HG02884 (cell line): ENCODE results near the gene LRBA.

Experiments
- ATAC-seq: cut with Tn5 transposase; IDR thresholded peaks from one replicate; pipeline ENCODE4 v1.9.1; 2021; ENCODE audit warnings: mild to moderate bottlenecking, moderate library complexity; ENCODE audit not compliant: unreplicated experiment

Gene LRBA

GRCh38 chr4:150593996-150594395, 421.1 kb downstream of the LRBA start:
- no peak for ATAC-seq

DNA sequence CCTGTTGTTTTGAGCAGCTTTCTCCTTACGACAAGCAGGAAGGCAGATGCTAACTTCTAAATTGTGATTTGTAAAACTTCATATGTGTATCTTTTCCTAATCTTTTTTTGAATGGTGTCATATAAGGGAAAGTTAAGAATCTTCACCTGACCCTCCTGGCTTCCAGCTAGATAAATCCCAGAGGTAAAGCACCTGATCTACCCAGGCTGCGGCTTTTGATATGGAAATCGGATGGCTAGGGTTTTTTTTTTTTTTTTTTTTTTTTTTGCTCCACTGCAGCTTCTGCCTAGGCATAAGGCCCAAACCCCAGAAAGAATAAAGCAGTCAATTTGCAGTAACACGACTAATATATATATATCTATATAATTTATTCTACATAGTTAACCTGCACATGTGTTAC, 423.2 kb downstream of the LRBA start:
- no peak for ATAC-seq

DNA sequence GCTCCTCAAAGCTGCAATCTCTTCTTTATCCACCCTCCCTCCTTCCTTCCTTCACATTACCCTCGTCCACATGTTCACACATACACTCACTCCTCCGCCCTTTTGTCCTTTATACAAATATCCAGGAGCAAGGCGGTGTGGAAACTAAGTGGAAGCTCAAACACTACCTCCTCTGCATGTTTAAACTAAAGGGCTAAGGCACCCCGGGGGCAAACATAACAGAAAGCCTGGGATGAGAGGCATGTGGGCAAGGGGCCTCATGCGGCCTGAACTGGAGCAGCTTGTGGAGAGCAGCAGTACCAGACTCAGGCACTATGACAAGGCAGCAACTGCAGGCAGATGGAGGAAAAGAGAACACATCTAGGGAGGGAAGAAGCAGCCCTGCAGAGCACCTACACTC, 423.7 kb downstream of the LRBA start:
- no peak for ATAC-seq

DNA sequence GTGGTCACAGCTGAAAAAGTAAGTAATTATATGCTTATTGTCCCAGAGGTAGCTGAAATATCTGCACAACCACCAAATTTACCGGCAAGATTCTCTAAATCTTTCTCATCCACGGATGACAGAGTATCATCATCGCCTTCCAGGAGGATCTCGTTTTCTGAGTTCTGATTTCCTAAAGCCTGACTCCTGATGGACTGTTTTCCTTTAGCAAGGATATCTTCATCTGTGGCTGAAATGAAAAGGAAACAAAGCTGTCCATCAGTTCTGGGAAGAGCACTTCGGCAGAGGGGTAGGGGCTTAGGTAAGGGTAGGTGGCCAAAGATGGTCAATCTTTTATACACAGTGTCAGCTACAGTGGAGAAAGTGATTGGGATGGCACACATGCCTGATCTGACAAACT, 424.5 kb downstream of the LRBA start:
- no peak for ATAC-seq

GRCh38 chr4:150589157-150589556, 425.9 kb downstream of the LRBA start:
- no peak for ATAC-seq

DNA sequence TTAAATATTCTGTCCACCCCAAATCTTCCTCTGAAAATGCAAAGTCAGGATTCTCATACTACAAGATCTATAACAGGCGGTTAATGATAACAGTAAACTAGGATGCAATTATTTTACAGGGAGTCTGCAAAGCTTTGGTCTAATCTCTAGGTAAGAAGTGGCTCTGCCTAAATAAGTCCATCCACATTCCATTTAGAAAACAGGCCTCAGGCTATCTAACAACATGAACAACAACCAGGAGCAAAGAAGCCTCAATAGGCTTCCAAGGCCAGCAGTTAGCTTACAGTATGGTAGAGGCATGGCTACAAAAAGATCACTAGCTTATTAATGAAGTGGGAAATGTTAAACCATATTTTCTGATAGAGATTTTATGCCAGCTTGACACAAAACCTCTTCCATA, 426.8 kb downstream of the LRBA start:
- ATAC-seq, result no peak

GRCh38 chr4:150586162-150586810, 428.8 kb downstream of the LRBA start:
- no peak for ATAC-seq

DNA sequence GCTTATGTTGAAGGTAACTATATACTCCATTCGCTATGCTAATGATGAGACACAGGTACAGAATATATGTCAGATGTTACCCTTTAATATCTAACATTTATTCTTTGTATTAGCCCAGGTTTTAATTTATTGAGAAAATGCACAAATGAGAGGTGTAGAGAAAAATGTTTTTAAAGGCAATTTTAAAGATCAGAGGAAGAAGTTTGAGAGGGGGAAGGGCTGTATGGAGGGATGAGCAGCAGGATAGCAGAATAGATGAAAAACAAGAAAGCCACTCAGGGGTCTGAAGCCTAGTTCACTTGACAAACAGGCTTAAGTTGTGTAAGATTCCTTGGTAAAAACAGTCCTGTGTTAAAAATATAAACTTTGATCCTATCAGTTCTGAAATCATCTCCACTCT, 429.5 kb downstream of the LRBA start:
- ATAC-seq, result no peak

- ATAC-seq, result no peak
Measured at GRCh38 chr4:150584111-150584915, 430.8 kb downstream of the LRBA start.

DNA sequence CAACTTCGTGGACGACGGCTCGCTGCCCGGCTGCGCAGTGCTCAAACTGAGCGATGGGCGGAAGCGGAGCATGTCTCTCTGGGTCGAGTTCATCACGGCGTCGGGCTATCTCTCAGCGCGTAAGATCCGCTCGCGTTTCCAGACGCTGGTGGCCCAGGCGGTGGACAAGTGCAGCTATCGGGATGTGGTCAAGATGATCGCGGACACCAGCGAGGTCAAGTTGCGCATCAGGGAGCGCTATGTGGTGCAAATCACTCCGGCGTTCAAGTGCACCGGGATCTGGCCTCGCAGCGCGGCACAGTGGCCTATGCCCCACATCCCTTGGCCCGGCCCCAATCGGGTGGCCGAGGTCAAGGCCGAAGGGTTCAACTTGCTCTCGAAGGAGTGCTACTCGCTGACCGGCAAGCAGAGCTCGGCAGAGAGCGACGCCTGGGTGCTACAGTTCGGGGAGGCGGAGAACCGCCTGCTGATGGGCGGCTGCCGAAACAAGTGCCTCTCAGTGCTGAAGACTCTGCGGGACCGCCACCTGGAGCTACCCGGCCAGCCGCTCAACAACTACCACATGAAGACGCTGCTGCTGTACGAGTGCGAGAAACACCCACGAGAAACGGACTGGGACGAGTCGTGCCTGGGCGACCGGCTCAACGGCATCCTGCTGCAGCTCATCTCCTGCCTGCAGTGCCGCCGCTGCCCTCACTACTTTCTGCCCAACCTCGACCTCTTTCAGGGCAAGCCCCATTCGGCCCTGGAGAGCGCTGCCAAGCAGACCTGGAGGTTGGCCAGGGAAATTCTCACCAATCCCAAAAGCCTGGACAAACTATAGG, 431.6 kb downstream of the LRBA start:
- no peak for ATAC-seq

DNA sequence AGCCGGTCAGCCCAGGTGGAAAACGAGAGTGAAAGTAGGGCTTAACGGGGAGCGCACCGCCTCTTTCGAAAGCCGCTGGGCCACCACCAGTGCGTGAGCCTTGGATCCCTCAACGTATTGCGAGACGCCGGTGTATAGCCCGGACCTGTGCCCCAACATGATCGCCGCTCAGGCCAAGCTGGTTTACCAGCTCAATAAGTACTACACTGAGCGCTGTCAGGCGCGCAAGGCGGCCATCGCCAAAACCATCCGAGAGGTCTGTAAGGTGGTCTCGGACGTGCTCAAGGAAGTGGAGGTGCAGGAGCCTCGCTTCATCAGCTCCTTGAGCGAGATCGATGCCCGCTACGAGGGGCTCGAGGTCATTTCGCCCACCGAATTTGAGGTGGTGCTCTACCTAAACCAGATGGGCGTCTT, 432.2 kb downstream of the LRBA start:
- ATAC-seq, result no peak

DNA sequence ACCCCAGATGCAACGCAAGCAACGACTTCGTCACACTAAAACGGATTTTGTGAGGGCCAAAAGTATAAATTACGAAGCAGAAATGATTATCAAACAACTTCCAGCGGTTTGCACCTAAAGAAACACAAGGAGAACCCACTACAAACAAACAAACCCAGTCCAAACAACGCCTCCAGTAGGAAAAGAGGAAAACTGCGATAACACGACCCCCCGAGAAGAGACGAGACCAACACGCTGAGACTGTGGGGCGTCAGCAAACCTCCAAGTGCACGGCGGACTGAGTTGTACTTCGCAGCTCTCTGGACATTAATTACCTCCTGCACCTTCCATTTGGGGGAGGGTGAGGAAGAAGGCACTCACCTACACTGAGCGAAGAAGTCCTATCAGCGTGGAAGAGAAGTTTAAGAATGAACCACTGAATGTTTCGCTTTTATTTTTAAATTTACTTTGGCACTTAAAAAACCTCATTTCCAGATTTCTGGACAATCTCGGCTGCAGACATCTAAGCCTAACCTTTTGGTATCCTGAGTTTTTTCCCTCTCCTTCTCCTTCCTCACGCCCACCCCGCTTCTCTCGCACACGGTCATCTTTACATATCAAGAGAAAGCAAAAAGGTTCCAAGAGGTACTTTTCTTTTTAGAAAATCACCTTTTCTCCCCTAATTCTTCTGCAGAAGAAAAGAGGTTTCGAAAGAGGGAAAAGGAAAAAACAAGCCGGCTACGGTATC, 432.8 kb downstream of the LRBA start, which contains the start of gene MAB21L2:
Gene MAB21L2, plus strand, starts transcription at position 6 of the 727 bp plus-strand sequence. CDS start 879 bp downstream, outside the sequence.
- ATAC-seq, result no peak

GRCh38 chr4:150581641-150582051, 433.4 kb downstream of the LRBA start:
- ATAC-seq, result no peak

GRCh38 chr4:150581056-150581605, 434.0 kb downstream of the LRBA start:
- ATAC-seq, result no peak

DNA sequence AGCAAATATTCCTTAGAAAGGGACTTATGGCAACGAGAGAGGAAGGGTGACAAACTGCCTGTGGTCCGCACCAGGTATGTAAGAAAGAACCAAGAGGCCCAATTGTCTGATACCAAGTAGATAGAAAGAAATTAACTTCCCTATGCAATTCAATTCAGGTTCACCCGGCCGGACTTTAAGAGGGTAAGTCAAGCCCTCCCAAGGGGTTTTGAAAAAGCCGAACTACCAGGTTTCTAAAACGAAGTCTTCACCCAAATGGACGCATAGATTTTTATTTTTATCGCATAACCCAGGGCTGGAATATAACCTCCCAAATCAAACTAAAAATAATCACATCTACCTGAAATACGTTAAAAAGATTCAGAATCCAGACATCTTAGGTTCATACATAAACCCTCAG, 434.8 kb downstream of the LRBA start:
- no peak for ATAC-seq

DNA sequence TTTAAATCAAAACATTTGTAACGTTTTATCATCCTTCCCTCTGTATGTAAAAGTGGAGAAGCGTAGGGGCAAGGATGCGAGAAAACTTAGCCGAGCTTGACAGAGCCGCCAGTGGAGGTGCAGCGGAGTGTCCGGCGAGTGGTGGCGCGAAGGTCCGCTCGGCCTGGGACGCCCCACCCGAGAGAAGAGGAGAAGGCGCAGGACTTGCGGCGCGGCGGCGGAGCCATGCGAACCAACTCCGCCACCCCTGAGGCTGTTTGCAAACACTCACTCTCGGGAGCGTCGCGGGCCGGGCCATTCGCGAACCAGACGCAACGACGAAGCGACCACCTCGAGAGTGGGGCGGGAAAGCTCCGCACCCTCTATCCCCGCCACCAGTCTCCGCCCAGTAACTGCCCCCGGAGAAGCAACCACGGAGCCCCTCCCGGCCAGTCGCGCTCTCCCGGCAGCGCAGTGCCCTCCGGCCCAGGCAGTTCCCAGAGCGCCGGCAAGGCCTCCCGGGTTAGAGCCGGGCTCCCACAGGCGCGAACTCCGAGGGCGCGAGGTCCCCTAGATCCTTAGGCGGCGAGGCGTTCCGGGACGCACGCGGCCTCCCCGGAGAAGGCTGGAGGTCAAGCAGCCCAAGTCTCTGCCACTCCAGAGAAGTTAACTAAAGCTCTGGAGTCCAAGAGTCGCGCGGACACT, 435.4 kb downstream of the LRBA start:
- no peak for ATAC-seq

DNA sequence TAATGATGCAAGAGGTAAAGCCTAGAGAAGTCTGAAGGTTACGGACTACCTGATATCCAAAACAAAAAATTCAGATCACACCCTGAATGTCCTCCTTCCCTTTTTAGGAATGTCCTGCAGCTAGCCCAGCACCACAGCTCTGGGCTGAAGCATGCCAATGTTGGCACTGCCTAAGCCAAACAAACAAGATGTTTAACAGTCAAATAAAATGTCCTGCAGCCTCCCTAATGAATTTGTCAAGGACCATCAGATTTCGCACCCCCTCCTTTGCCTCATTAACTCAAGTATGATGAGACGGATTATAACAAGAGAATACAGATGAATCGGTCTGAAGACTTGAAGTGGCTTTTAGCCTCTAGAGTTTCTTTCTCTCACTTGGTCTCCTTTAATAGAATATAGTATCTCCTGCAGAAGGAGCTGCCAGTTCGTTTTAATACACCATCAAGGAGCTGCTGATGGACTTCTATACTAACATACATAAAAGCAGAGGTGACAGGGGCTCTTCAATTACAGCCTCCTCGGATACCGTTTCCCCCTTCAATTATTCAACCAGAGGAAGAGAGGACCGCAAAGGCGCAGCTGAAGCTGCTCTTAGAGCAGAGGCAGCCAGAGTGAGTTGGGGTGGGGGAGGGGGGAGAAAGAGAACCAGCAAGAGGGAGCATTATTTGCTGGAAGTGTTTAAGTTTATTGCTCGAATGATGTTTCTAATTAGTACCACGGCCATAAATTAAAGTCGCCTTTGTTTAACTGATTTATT, 436.2 kb downstream of the LRBA start:
- ATAC-seq, result no peak

DNA sequence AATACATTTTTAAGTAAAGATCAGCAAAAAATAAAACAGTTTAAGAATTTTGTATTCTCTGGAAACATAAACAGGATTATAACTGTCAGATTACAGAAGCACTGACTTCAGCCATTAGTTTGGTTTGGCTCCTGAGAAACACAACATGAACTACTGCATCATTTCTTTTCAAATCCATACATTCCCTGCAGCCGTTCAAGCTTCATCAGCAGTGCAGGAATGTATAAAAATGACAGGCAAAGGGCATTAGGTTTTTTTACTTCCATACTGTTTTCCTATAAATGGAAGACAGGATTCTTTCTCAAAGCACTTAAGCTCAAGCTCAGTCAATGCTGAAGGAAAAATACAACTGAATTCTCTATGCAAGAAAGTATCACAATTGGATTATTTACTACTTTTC, 437.3 kb downstream of the LRBA start:
- ATAC-seq, result no peak

DNA sequence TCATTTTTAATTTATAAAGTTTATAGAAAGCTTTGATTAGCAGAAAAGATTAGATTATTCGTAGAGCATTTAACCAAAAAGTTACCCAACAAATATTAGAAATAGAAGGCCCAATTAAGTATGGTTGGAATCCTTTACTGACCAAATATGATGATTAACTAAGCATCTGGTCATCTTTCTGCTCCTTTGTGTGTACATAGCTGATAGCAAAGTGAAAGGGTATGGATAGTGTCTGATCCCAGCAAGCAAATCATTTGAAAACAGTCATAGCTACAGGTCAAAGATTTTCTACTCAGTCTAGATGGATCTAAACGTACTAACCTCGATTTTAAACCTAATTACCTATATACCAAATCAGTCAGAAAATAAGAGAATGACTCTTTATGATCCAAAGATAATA, 440.4 kb downstream of the LRBA start:
- ATAC-seq, result no peak
